Measurements from ENCODE around the gene TSPYL4.

GRCh38 chr6:116300566-116300965, 46.7 kb upstream of the TSPYL4 start:
- TF ChIP-seq, protein P1, sequence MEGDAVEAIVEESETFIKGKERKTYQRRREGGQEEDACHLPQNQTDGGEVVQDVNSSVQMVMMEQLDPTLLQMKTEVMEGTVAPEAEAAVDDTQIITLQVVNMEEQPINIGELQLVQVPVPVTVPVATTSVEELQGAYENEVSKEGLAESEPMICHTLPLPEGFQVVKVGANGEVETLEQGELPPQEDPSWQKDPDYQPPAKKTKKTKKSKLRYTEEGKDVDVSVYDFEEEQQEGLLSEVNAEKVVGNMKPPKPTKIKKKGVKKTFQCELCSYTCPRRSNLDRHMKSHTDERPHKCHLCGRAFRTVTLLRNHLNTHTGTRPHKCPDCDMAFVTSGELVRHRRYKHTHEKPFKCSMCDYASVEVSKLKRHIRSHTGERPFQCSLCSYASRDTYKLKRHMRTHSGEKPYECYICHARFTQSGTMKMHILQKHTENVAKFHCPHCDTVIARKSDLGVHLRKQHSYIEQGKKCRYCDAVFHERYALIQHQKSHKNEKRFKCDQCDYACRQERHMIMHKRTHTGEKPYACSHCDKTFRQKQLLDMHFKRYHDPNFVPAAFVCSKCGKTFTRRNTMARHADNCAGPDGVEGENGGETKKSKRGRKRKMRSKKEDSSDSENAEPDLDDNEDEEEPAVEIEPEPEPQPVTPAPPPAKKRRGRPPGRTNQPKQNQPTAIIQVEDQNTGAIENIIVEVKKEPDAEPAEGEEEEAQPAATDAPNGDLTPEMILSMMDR (IDR thresholded peaks at IDR 0.05; ENCODE audit: insufficient read depth, low read length, poor library complexity, severe bottlenecking) = no peak
- TF ChIP-seq EZH2phosphoT487 (conservative IDR thresholded peaks at IDR 0.05; ENCODE audit: low read length) = no peak
